Muscle of leg (tissue), 11 donors: ENCODE measurements around the gene ALDH18A1. TPM values are rescaled to one million over a fixed set of nuclear protein-coding genes. Genes with fewer than 3 reads are reported as not detected.

Experiments used
- DNase-seq: peaks from one replicate; pipeline ENCODE4 v3.0.0; 2013
- H3K27ac ChIP-seq: one replicate; pipeline ENCODE4 v1.5.1; 2013; ENCODE audit warnings: mild to moderate bottlenecking, low read length, control low read depth
- H3K27me3 ChIP-seq: one replicate; pipeline ENCODE4 v1.6.1; 2013; ENCODE audit warnings: low read length; ENCODE audit not compliant: control insufficient read depth, insufficient read depth
- H3K36me3 ChIP-seq: one replicate; pipeline ENCODE4 v1.6.1; 2013; ENCODE audit warnings: low read length; ENCODE audit not compliant: control insufficient read depth, insufficient read depth
- H3K4me1 ChIP-seq: one replicate; pipeline ENCODE4 v1.6.1; 2013; ENCODE audit warnings: low read length; ENCODE audit not compliant: control insufficient read depth, insufficient read depth
- H3K4me3 ChIP-seq: one replicate; pipeline ENCODE4 v1.5.1; 2013; ENCODE audit warnings: low read length, control low read depth
- H3K9me3 ChIP-seq: replicated peaks from 2 replicates; pipeline ENCODE4 v1.6.1; 2013; ENCODE audit warnings: low read depth, low read length; ENCODE audit not compliant: control insufficient read depth
- WGBS: methylation state at CpG from one replicate; pipeline ENCODE4 v1.1.5; 2013; ENCODE audit warnings: missing lambda C conversion rate; ENCODE audit not compliant: insufficient coverage; 5-methylcytosine and 5-hydroxymethylcytosine counted together
- polyA plus RNA-seq, 8 donors: library from polyadenylated mRNA; unstranded; fragments of 120-200 nt; gene quantifications; one replicate each; pipeline versions ENCODE4 v1.2.1 to v1.2.3, GENCODE V29; 2013; ENCODE audit warnings: inconsistent platforms in 1 of 8, low replicate concordance in 1 of 8; ENCODE audit not compliant: insufficient read length in 8 of 8, insufficient read depth in 1 of 8
- total RNA-seq: library from RNA; stranded (reverse); fragments of 120-200 nt; gene quantifications from one replicate; pipeline ENCODE4 v1.2.4, GENCODE V29; 2013

The ALDH18A1 gene
- total and polyA plus RNA-seq, 9 donors = 37.1 to 70.3 (median 45.5) TPM

DNA sequence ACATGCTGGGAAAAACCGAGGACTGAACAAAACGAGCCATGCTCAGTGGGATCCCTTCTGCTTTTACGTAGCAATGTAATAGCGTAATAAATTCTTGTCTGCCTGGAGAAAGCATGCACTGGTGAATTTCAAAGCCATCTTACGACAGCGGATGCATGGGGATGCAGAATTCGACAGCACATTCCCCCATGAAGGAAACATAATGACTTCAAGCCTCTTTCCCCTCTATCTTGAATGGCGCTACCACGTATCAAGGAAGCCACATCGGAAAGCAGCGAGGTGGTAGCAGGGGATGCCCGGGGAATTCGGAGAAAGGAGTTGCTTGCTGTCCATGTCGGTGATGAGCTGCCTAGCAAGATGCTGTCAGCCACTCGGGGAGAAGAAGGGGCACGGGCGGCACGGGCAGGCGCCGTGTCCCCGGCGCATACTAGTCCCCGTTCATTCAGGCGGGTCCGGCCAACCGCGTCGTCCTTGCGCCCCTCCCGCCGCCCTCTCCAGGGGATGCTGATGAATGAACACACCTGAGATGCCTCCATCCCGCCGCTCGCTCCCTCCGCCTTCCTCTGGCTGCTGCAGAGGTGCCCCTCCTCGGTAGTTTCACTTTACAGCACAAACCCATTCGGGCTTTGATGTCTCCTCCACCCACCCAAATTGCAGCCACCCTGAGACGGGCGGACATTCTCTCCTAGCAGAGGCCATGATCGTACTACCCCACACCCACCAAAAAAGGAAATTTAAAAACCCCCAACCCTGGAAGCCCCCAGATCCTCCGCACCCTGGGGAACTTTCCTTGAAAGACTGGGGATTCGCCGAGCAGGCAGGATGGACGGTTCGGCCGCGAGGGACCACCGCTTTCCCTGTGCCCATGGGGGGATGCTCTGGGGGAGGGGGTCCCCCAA, 96.0 kb downstream of the ALDH18A1 start:
- Histone ChIP-seq H3K9me3 (no peaks in the 10 kb centered on the region), H3K27me3 (peaks cover 9% of the 10 kb centered on the region), H3K36me3 (no peaks in the 10 kb centered on the region), H3K27ac (peak overlapping the region; percentile 75), H3K4me3 (peak overlapping the region; percentile 90), H3K4me1 (peaks cover 14% of the 10 kb centered on the region)
- DNase-seq = peak; percentile 50
- under 1% methylated on average over 43 of the region's 48 CpGs for WGBS

DNA sequence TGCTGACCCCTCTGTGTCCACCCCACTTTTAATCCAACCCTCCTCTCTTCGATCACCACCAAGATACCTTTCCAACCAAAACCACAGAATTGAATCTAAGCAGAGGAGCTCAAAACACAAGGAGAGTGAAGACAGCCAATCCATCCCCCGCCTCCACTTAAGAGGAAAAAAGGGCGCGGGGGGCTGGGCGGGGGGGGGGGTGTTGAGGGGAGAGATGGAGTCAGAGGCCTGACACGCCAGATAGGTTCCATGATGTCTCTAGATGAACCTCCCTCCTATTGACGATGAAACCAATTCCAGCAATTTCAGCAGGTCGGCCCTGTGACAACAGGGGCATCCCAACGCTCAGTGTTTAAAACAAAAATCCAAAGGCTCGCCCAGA, 96.6 kb downstream of the ALDH18A1 start:
- peak overlapping the region; percentile 90 for H3K4me3 ChIP-seq
- no peak for DNase-seq
- 10% methylated on average over 3 of the region's 10 CpGs for WGBS
- H3K4me1 ChIP-seq = peaks cover 14% of the 10 kb centered on the region
- no peaks in the 10 kb centered on the region for H3K9me3 ChIP-seq
- H3K27me3 ChIP-seq = peaks cover 9% of the 10 kb centered on the region
- no peaks in the 10 kb centered on the region for H3K36me3 ChIP-seq
- H3K27ac ChIP-seq = peak overlapping the region; percentile 75

DNA sequence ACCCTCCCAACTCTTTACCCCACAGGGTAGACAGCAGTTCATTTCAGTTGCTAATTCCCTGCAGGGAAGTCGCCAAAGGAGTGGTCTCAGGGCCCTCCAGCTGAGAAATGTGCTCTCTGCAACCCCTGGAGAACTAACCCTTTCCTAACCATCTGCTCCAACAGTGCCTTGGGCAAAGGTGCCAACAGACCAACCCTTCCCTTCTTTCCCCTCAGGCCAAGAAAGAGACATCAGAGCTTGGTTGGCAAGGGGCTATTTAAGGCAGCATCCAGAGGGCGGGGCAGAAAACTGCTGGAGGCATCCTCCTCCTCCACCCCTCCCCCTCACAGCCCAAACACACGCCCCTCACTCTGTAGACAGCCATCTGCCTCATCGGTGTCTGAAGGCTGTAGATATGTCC, 97.0 kb downstream of the ALDH18A1 start:
- H3K36me3 ChIP-seq = no peaks in the 10 kb centered on the region
- 27% methylated on average over 4 of the region's 4 CpGs for WGBS
- DNase-seq = peak; percentile 29
- H3K27me3 ChIP-seq = peaks cover 9% of the 10 kb centered on the region
- peaks cover 14% of the 10 kb centered on the region for H3K4me1 ChIP-seq
- H3K9me3 ChIP-seq = no peaks in the 10 kb centered on the region
- peak overlapping the region; percentile 2 for H3K4me3 ChIP-seq
- peak overlapping the region; percentile 52 for H3K27ac ChIP-seq

DNA sequence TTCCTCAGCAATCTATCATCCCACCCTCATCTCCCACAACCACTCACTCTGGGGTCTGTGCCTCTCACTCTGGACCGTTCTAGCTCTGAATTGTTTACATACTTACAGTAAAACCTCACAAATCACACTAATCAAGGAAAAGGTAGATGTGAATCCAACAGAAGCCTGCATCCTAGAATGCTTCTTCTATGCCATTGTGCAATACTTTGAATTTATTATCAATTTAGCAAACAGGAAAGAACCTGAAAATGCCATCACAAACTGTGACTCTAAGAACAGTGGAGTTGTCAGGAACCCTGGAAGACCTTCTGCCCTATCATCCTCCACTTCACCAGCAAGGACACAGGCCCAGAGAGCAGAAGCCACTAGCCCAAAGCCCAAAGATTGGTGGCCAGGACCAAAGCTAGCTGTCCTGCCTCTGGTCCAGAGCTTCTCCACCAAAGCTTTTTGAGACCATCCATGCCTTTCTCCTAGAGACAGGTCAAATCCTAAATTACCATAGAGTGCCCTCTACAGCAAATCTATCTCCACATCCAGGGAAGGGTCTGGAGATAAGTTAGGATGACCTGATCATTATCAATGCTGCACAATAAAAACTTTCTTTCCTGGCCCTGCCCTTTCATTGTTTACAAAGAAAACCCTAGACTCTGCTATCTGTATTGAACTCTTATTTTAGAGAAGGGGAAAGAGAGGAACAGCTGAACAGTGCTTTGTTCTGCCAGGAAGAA, 97.8 kb downstream of the ALDH18A1 start:
- H3K27me3 ChIP-seq = peaks cover 9% of the 10 kb centered on the region
- H3K27ac ChIP-seq = no peak overlapping the region
- no peaks in the 10 kb centered on the region for H3K36me3 ChIP-seq
- DNase-seq = no peak
- 43% methylated on average over 1 of the region's 1 CpG for WGBS
- H3K4me3 ChIP-seq = peak overlapping the region; percentile 2
- peaks cover 14% of the 10 kb centered on the region for H3K4me1 ChIP-seq
- H3K9me3 ChIP-seq = no peaks in the 10 kb centered on the region

DNA sequence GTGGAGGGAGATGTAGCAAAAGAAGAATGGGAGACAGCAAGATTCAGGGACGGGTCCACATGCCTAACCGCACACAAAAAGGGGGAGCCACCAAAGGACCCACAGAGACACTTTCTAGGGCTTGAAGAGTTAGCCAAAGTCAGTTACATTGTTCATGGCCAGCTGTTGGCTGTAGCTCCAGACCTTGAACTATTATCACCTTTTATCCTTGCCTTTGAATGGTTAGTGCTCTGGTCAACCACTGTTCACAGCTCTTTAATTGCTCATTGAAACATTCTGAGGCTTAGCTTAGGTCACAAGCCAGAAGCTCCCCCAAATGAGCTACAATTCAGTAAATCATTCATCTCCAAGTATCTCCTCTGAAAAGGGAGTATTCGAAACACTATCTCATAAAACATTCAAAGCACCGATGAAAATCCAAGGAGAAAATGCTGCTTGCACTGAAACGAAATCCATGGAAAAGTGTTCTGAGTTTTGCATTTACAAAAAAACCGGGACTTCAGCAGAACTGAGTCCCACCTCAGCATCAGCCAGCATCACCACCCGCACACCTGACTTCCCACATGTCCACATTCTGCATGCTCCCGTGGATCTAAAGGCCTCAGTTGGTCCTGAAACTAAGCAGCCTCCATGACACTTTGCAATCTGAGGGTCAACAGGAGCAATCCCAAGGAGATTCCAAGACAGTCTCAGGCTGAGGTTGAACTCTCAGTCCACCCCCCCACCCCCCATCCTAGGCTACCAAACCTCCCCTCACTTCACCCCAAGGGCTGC, 99.3 kb downstream of the ALDH18A1 start:
- Histone ChIP-seq H3K4me3 (no peak overlapping the region), H3K27ac (no peak overlapping the region), H3K4me1 (peaks cover 14% of the 10 kb centered on the region), H3K36me3 (no peaks in the 10 kb centered on the region), H3K9me3 (peaks cover 4% of the 10 kb centered on the region), H3K27me3 (peaks cover 9% of the 10 kb centered on the region)
- DNase-seq = no peak
- 72% methylated on average over 6 of the region's 8 CpGs for WGBS

Other genes starting within 250 kb of the ALDH18A1 start
- 50.4 TPM for gene SORBS1, start 95.3 kb downstream of the ALDH18A1 start, total RNA-seq
- 100 to 1,000 TPM in 1 of 8 donors, 10 to 100 TPM in 7; 52.1 to 104 (median 63.5) TPM for gene SORBS1, start 95.3 kb downstream of the ALDH18A1 start, polyA plus RNA-seq
- 23.7 TPM for gene TCTN3, start 37.2 kb upstream of the ALDH18A1 start, total RNA-seq
- gene TCTN3, start 37.2 kb upstream of the ALDH18A1 start, polyA plus RNA-seq = 10 to 100 TPM; 25.4 to 37.4 (median 28.4) TPM
- gene ENTPD1, start 99.5 kb upstream of the ALDH18A1 start, total RNA-seq = 14.9 TPM
- gene ENTPD1, start 99.5 kb upstream of the ALDH18A1 start, polyA plus RNA-seq = 10 to 100 TPM; 11.0 to 17.3 (median 13.7) TPM